HL-60 (cell line): ENCODE measurements around the gene ZNF223.

ENCODE experiments used
- DNase-seq, 2 experiments: peaks; one replicate each; pipeline ENCODE4 v3.0.0-alpha.2; 2010 to 2020; ENCODE audit warnings: low read depth in 1 of 2, low spot score in 1 of 2
- H3K27ac ChIP-seq: fragments of 250-450 bp; sonication (Bioruptor Pico); replicated peaks from 2 replicates; pipeline ENCODE4 v1.5.1; 2020; ENCODE audit warnings: mild to moderate bottlenecking, moderate library complexity
- H3K27me3 ChIP-seq: fragments of 250-450 bp; sonication (Bioruptor Pico); 2 replicates; pipeline ENCODE4 v1.5.1; 2021; ENCODE audit warnings: mild to moderate bottlenecking, moderate library complexity; ENCODE audit not compliant: insufficient read depth, poor library complexity, severe bottlenecking
- H3K4me3 ChIP-seq: replicated peaks from 2 replicates; pipeline ENCODE4 v1.5.1; 2011; ENCODE audit warnings: mild to moderate bottlenecking, control low read depth, low read length; ENCODE audit not compliant: insufficient read depth
- GABPA ChIP-seq: IDR thresholded peaks from 2 replicates; pipeline ENCODE4 v1.6.1; 2012; ENCODE audit warnings: low read depth
- POLR2AphosphoS5 ChIP-seq: IDR thresholded peaks from 2 replicates; pipeline ENCODE4 v1.6.1; 2012; ENCODE audit warnings: low read depth
- SPI1 ChIP-seq: IDR thresholded peaks from 2 replicates; pipeline ENCODE4 v1.6.1; 2012; ENCODE audit warnings: low read depth, mild to moderate bottlenecking, borderline replicate concordance
- TF ChIP-seq, protein P1 (sequence below): IDR thresholded peaks from one replicate; pipeline ENCODE4 v1.5.1; 2011; ENCODE audit warnings: low read length, control low read depth, inconsistent platforms; ENCODE audit not compliant: insufficient read depth
- TF ChIP-seq, protein P2 (sequence below): IDR thresholded peaks from 2 replicates; pipeline ENCODE4 v1.6.1; 2012; ENCODE audit warnings: low read depth; ENCODE audit not compliant: insufficient replicate concordance

Gene ZNF223

DNA sequence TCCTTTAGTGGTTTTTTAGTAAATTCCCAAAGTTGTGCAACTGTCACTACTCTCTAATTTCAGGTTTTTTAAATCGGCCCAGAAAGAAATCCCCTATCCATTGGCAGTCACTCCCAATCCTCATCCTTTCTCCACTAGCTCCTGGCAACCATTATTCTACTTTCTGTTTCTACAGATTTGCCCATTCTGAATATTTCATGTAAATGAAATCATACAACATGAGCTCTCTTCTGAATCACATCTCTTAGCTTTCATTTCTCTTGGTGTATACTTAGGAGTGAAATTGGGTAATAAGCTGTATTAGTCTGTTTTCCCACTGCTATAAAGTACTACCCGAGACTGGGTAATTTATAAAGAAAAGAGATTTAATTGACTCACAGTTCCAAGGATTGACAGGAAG lies 9.7 kb upstream of the ZNF223 start:
- TF ChIP-seq, protein P1, sequence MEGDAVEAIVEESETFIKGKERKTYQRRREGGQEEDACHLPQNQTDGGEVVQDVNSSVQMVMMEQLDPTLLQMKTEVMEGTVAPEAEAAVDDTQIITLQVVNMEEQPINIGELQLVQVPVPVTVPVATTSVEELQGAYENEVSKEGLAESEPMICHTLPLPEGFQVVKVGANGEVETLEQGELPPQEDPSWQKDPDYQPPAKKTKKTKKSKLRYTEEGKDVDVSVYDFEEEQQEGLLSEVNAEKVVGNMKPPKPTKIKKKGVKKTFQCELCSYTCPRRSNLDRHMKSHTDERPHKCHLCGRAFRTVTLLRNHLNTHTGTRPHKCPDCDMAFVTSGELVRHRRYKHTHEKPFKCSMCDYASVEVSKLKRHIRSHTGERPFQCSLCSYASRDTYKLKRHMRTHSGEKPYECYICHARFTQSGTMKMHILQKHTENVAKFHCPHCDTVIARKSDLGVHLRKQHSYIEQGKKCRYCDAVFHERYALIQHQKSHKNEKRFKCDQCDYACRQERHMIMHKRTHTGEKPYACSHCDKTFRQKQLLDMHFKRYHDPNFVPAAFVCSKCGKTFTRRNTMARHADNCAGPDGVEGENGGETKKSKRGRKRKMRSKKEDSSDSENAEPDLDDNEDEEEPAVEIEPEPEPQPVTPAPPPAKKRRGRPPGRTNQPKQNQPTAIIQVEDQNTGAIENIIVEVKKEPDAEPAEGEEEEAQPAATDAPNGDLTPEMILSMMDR, result no peak
- TF ChIP-seq POLR2AphosphoS5, result no peak
- TF ChIP-seq, protein P2, sequence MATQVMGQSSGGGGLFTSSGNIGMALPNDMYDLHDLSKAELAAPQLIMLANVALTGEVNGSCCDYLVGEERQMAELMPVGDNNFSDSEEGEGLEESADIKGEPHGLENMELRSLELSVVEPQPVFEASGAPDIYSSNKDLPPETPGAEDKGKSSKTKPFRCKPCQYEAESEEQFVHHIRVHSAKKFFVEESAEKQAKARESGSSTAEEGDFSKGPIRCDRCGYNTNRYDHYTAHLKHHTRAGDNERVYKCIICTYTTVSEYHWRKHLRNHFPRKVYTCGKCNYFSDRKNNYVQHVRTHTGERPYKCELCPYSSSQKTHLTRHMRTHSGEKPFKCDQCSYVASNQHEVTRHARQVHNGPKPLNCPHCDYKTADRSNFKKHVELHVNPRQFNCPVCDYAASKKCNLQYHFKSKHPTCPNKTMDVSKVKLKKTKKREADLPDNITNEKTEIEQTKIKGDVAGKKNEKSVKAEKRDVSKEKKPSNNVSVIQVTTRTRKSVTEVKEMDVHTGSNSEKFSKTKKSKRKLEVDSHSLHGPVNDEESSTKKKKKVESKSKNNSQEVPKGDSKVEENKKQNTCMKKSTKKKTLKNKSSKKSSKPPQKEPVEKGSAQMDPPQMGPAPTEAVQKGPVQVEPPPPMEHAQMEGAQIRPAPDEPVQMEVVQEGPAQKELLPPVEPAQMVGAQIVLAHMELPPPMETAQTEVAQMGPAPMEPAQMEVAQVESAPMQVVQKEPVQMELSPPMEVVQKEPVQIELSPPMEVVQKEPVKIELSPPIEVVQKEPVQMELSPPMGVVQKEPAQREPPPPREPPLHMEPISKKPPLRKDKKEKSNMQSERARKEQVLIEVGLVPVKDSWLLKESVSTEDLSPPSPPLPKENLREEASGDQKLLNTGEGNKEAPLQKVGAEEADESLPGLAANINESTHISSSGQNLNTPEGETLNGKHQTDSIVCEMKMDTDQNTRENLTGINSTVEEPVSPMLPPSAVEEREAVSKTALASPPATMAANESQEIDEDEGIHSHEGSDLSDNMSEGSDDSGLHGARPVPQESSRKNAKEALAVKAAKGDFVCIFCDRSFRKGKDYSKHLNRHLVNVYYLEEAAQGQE, result no peak
- no peak for TF ChIP-seq GABPA
- no peak for TF ChIP-seq SPI1
- H3K27ac ChIP-seq, result no peak overlapping the region
- no peaks in the 10 kb centered on the region for H3K27me3 ChIP-seq
- no peak for DNase-seq
- H3K4me3 ChIP-seq, result no peak overlapping the region

DNA sequence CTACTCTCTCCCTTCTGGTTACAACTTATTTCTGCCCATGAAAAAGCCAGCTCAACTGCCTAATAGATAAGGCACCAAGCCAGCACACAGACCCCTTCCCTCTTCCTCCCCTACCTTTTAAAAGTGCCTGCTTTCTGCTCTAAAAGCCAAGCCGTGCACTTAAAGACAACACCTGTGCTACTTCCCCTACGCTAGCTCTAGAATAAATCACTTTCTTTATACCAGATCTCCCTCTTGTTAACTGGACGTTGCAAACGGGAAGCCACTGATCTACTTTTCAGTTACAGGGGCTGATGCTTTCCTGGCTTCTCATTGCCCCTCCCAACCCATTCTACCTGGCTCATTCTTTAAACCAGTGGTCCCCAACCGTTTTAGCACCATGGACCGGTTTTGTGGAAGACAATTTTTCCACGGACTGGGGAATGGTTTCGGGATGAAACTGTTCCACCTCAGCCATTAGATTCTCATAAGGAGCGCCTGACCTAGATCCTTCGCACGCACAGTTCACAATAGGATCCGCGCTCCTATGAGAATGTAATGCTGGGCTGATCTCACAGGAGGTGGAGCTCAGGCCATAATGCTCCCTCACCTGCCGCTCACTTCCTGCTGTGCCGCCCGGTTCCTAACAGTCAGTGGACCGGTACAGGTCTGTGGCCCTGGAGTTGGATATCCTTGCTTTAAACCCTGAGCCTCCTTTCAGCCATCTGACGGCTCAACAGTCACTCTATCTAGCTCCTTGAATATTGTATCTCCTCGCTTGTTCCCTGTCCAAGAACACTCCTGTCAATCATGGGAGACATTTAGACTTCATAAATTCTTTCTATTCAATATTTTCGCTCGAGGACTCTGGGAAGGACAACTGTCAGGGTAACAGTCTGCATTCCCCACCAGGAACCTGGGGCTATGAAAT lies 841 bp upstream of the ZNF223 start:
- Histone ChIP-seq H3K27me3 (no peaks in the 10 kb centered on the region), H3K27ac (peak overlapping the region; percentile 53), H3K4me3 (peak overlapping the region; percentile 75)
- TF ChIP-seq, protein P1, result no peak
- TF ChIP-seq, protein P2, result peak; percentile 33
- TF ChIP-seq POLR2AphosphoS5, result no peak
- TF ChIP-seq SPI1, result no peak
- TF ChIP-seq GABPA, result peak; percentile 86
- DNase-seq, result peak; percentile 36 to 47

DNA sequence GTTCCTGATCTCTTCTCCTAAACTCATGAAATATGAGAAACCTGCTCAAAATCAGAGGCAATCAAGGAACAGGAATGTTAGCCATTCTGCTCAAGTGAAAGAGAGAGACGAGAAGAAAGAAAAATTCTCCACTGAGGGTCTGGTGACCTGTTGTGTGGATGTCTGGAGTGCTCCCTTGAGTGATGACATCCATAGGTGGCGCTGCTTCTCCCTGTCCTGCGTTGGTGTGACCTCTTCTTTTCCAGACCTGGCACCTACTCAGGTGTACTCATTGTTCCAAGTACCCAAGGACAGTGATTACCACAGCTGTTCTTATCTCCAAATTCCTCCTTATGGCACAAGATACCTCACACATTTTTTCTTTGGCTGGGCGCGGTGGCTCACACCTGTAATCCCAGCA lies 4.0 kb downstream of the ZNF223 start:
- no peaks in the 10 kb centered on the region for H3K27me3 ChIP-seq
- no peak overlapping the region for H3K27ac ChIP-seq
- TF ChIP-seq GABPA (no peak), SPI1 (no peak), POLR2AphosphoS5 (no peak)
- TF ChIP-seq, protein P1, result no peak
- TF ChIP-seq, protein P2, result no peak
- DNase-seq, result no peak
- H3K4me3 ChIP-seq, result no peak overlapping the region
